ENCODE measurements around the gene SPATA32.

- TF ChIP-seq, protein P1, sequence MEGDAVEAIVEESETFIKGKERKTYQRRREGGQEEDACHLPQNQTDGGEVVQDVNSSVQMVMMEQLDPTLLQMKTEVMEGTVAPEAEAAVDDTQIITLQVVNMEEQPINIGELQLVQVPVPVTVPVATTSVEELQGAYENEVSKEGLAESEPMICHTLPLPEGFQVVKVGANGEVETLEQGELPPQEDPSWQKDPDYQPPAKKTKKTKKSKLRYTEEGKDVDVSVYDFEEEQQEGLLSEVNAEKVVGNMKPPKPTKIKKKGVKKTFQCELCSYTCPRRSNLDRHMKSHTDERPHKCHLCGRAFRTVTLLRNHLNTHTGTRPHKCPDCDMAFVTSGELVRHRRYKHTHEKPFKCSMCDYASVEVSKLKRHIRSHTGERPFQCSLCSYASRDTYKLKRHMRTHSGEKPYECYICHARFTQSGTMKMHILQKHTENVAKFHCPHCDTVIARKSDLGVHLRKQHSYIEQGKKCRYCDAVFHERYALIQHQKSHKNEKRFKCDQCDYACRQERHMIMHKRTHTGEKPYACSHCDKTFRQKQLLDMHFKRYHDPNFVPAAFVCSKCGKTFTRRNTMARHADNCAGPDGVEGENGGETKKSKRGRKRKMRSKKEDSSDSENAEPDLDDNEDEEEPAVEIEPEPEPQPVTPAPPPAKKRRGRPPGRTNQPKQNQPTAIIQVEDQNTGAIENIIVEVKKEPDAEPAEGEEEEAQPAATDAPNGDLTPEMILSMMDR (IDR thresholded peaks at IDR 0.05): no peak
- peak in 1 of 2 donors; percentile 5 for TF ChIP-seq POLR2AphosphoS5 (IDR thresholded peaks at IDR 0.05; ENCODE audit: insufficient read depth in 1 of 2, low read depth in 1 of 2)
Measured at GRCh38 chr17:45221081-45222013, 40.5 kb downstream of the SPATA32 start, which contains the start of gene FMNL1.
